Testis (tissue), 3 donors: ENCODE data around the gene NFIB. TPM values are rescaled to one million over a fixed set of nuclear protein-coding genes. Genes with fewer than 3 reads are reported as not detected.
A peak's percentile ranks its signal among the peaks of the same experiment; 100 is the strongest.

Source experiments
- DNase-seq: peaks from one replicate; pipeline ENCODE4 v3.0.0-alpha.2; 2019
- H3K27ac ChIP-seq, 2 donors: fragments of 200-600 bp; sonication (generic); one replicate each; pipeline ENCODE4 v1.5.1; 2019
- H3K27me3 ChIP-seq: fragments of 200-600 bp; sonication (generic); one replicate; pipeline ENCODE4 v1.5.1; 2019
- H3K36me3 ChIP-seq: fragments of 200-600 bp; sonication (generic); one replicate; pipeline ENCODE4 v1.5.1; 2017; ENCODE audit warnings: low read depth; ENCODE audit errors: missing control alignments
- H3K4me1 ChIP-seq: fragments of 200-600 bp; sonication (generic); one replicate; pipeline ENCODE4 v1.5.1; 2019
- H3K4me3 ChIP-seq, 2 donors: fragments of 200-600 bp; sonication (generic); one replicate each; pipeline ENCODE4 v1.5.1; 2017 to 2019
- H3K9me3 ChIP-seq: fragments of 200-600 bp; sonication (generic); one replicate; pipeline ENCODE4 v1.5.1; 2017
- POLR2A ChIP-seq: fragments of 450-650 bp; IDR thresholded peaks from one replicate; pipeline ENCODE4 v1.6.1; 2017; ENCODE audit warnings: antibody characterized with exemption, mild to moderate bottlenecking, moderate library complexity
- WGBS, 2 donors: methylation state at CpG; one replicate each; pipeline ENCODE4 v1.1.5; 2018; 5-methylcytosine and 5-hydroxymethylcytosine counted together
- intact Hi-C: fragments of 100-400 bp; cut with DNase I; formaldehyde crosslinking; loops from one replicate; pipeline ENCODE4 v1.15.1; 2023; ENCODE audit warnings: low total_unique reads
- polyA plus RNA-seq: library from polyadenylated mRNA; stranded (reverse); fragments of 350-450 nt; fragmentation: Illumina TruSeq; extraction: RNeasy Lipid Tissue Mini Kit (QIAGEN cat#74804); gene quantifications from one replicate; pipeline ENCODE4 v1.2.3, GENCODE V29; 2014; ENCODE audit warnings: low read depth, low replicate concordance; ENCODE audit not compliant: insufficient read depth
- total RNA-seq, 2 donors: library from RNA; depleted of rRNA; stranded (reverse); fragments of >200 nt; gene quantifications; one replicate each; pipeline ENCODE4 v1.2.3, GENCODE V29; 2016
- TF ChIP-seq, protein P1 (sequence below), 3 experiments: fragments of 450-650 bp in 2 of 3; fragments of 200-600 bp in 1 of 3; sonication (generic) in 1 of 3; IDR thresholded peaks; one replicate each; pipeline ENCODE4 v1.5.1; 2016 to 2019; ENCODE audit warnings: antibody characterized with exemption in 3 of 3, mild to moderate bottlenecking in 2 of 3, moderate library complexity in 1 of 3

Gene NFIB
- total and polyA plus RNA-seq, 3 donors from 2014 or later: 8.4 to 34.7 (median 23.1) TPM

DNA sequence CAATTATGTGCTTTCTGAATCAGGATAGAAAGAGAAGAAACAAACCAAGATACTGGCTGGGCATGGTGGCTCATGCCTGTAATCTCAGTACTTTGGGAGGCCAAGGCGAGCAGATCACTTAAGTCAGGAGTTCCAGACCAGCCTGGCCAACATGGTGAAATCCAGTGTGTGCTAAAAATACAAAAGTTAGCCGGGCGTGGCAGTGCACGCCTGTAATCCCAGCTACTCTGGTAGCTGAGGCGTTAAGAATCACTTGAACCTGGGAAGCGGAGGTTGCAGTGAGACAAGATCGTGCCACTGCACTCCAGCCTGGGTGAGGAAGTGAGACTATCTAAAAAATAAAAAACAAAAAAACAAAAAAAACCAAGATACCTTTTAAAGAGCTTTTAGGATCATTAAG lies 214.2 kb downstream of the NFIB start:
- Histone ChIP-seq H3K27ac (no peak overlapping the region), H3K9me3 (no peaks in the 10 kb centered on the region), H3K27me3 (no peaks in the 10 kb centered on the region), H3K4me3 (no peak overlapping the region), H3K4me1 (no peaks in the 10 kb centered on the region), H3K36me3 (no peaks in the 10 kb centered on the region)
- DNase-seq: no peak
- intact Hi-C loops: no loop called here
- no peak for TF ChIP-seq POLR2A
- TF ChIP-seq, protein P1, sequence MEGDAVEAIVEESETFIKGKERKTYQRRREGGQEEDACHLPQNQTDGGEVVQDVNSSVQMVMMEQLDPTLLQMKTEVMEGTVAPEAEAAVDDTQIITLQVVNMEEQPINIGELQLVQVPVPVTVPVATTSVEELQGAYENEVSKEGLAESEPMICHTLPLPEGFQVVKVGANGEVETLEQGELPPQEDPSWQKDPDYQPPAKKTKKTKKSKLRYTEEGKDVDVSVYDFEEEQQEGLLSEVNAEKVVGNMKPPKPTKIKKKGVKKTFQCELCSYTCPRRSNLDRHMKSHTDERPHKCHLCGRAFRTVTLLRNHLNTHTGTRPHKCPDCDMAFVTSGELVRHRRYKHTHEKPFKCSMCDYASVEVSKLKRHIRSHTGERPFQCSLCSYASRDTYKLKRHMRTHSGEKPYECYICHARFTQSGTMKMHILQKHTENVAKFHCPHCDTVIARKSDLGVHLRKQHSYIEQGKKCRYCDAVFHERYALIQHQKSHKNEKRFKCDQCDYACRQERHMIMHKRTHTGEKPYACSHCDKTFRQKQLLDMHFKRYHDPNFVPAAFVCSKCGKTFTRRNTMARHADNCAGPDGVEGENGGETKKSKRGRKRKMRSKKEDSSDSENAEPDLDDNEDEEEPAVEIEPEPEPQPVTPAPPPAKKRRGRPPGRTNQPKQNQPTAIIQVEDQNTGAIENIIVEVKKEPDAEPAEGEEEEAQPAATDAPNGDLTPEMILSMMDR (IDR thresholded peaks at IDR 0.05): no peak
- WGBS, 2 donors: 76 to 81% methylated on average over 7 of the region's 7 CpGs

DNA sequence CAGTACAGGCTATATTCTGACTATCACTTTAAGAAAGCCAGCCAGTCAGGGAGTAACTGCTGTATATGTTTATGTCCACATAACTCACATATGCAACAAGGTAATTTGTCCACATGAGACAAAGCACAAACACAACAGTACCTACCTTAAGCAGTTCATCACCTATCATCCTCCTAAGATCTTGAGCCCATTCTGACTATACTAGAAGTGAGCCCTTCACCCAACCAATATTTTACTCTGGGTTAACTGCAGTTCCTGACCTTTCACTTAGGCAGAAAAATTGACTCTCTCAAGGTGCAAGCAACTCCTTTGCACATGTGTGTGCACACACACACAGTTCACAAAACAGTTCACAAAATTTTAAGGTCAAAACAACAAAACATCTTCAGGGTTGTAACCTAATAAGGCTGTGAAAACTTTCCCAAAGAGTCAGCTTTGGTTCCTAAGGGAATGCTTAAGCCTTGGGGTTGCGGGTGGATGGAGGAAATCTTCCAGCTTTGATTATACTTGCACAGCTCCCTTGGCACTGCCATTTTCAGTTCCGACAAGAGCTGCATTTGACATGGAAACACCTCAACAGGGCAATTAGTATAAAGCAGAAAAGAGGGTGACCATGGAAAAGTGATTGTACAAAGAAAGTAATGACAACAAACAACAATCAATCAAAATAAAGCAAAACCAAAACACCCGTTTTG lies 215.3 kb downstream of the NFIB start:
- no peak for DNase-seq
- no peaks in the 10 kb centered on the region for H3K4me1 ChIP-seq

DNA sequence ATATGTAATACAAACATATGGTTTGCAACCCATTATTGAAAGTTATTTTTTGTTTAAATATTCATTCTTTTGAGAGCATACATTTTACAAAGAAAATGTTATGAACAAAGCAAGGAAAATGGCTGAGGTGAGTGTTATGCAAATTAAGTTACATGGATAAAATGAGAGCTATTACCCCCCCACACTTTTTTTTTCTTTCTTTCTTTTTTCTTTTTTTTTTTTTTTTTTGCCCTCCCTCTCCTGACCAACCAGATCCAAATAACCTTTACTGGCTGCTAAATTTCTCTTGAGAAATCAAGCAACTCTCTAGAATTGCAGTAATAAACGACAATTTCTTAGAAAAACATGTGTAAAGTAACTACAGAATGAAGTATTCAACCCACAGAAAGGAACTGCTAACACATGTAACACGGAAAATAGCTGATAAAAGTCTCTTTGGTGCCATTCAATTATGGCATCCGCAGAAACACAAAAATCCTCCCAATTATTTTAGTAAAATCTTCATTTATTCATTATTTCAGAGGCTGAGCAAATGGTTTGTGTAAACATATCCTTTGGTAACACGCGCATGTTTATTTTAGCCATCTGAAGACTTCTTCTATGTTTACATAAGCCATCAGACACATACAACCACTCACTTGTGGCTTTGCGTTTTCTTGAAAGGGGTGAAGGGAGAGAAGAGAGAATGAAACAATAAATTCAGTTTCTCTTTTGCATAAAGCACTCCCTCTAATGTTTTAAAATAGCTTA lies 216.1 kb downstream of the NFIB start:
- 53 to 57% methylated on average over 6 of the region's 6 CpGs for WGBS, 2 donors
- Histone ChIP-seq H3K9me3 (no peaks in the 10 kb centered on the region), H3K4me3 (no peak overlapping the region), H3K36me3 (no peaks in the 10 kb centered on the region), H3K4me1 (no peaks in the 10 kb centered on the region), H3K27me3 (no peaks in the 10 kb centered on the region), H3K27ac (peak overlapping the region in 1 of 2 donors; percentile 26)
- intact Hi-C loops: no loop called here
- DNase-seq: no peak
- TF ChIP-seq, protein P1 (IDR thresholded peaks at IDR 0.05): no peak
- no peak for TF ChIP-seq POLR2A

More for the DNA sequence above, 215.3 kb downstream of the NFIB start:
- Histone ChIP-seq H3K27me3 (no peaks in the 10 kb centered on the region), H3K9me3 (no peaks in the 10 kb centered on the region), H3K27ac (peak overlapping the region in 1 of 2 donors; percentile 26), H3K4me3 (no peak overlapping the region), H3K36me3 (no peaks in the 10 kb centered on the region)
- WGBS, 2 donors: 35 to 61% methylated on average over 3 of the region's 3 CpGs
- TF ChIP-seq, protein P1 (IDR thresholded peaks at IDR 0.05): no peak
- no peak for TF ChIP-seq POLR2A
- intact Hi-C loops: no loop called here

DNA sequence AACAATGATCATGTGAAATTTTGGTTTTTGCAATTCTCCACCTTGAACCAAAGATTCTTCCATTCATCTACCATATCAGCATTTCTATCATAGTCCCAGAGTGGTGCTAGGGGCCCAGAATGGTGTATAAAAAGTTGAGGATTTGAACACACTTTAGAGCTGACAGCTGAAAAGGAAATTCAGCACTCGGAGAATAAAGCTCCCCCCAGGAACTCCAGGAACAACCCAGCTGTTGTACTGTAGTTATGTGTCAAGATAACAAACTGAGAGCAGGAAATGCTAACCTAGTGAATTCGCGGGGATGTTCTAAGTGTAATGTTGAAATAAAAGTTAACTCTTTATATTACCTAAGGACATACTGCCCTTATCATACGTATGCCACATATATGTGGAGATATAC lies 216.7 kb downstream of the NFIB start:
- intact Hi-C loops: no loop called here
- no peak overlapping the region for H3K27ac ChIP-seq
- TF ChIP-seq, protein P1 (IDR thresholded peaks at IDR 0.05): no peak
- no peak for TF ChIP-seq POLR2A
- no peaks in the 10 kb centered on the region for H3K36me3 ChIP-seq
- no peaks in the 10 kb centered on the region for H3K4me1 ChIP-seq
- no peak for DNase-seq
- WGBS, 2 donors: 34 to 53% methylated on average over 4 of the region's 4 CpGs
- no peaks in the 10 kb centered on the region for H3K9me3 ChIP-seq
- H3K4me3 ChIP-seq: no peak overlapping the region
- H3K27me3 ChIP-seq: no peaks in the 10 kb centered on the region
